Mesendoderm (in vitro differentiated cells): ENCODE measurements around the gene TRIM37.

ENCODE experiments used
- DNase-seq: peaks from one replicate; pipeline ENCODE4 v3.0.0; 2013
- H2AK5ac ChIP-seq: 2 replicates; pipeline ENCODE4 v1.6.1; 2013; ENCODE audit warnings: low read length, inconsistent platforms
- H2BK120ac ChIP-seq: 2 replicates; pipeline ENCODE4 v1.6.1; 2013; ENCODE audit warnings: low read depth, mild to moderate bottlenecking, low read length, moderate library complexity, mixed read lengths
- H2BK15ac ChIP-seq: replicated peaks from 2 replicates; pipeline ENCODE4 v1.6.1; 2013; ENCODE audit warnings: low read depth, mild to moderate bottlenecking, moderate library complexity
- H2BK5ac ChIP-seq: 2 replicates; pipeline ENCODE4 v1.6.1; 2013; ENCODE audit warnings: low read length, inconsistent platforms
- H3K18ac ChIP-seq: 2 replicates; pipeline ENCODE4 v1.6.1; 2013; ENCODE audit warnings: mild to moderate bottlenecking, low read length, mixed read lengths
- H3K23ac ChIP-seq: one replicate; pipeline ENCODE4 v1.6.1; 2013; ENCODE audit warnings: low read length
- H3K27ac ChIP-seq: 2 replicates; pipeline ENCODE4 v1.5.1; 2013; ENCODE audit warnings: low read depth, mild to moderate bottlenecking, inconsistent platforms, low read length, moderate library complexity
- H3K27me3 ChIP-seq: 2 replicates; pipeline ENCODE4 v1.6.1; 2013; ENCODE audit warnings: low read length, control low read depth, mild to moderate bottlenecking, inconsistent platforms; ENCODE audit not compliant: insufficient read depth, poor library complexity
- H3K36me3 ChIP-seq: 2 replicates; pipeline ENCODE4 v1.6.1; 2013; ENCODE audit warnings: low read length, inconsistent platforms; ENCODE audit not compliant: control insufficient read depth, insufficient read depth
- H3K4ac ChIP-seq: one replicate; pipeline ENCODE4 v1.6.1; 2013; ENCODE audit warnings: low read depth, mild to moderate bottlenecking, low read length, moderate library complexity
- H3K4me1 ChIP-seq: 2 replicates; pipeline ENCODE4 v1.6.1; 2013; ENCODE audit warnings: low read depth, low read length, inconsistent platforms; ENCODE audit not compliant: control insufficient read depth
- H3K4me2 ChIP-seq: 2 replicates; pipeline ENCODE4 v1.6.1; 2013; ENCODE audit warnings: low read length
- H3K4me3 ChIP-seq: 2 replicates; pipeline ENCODE4 v1.5.1; 2013; ENCODE audit warnings: mild to moderate bottlenecking, low read length
- H3K56ac ChIP-seq: one replicate; pipeline ENCODE4 v1.6.1; 2013; ENCODE audit warnings: low read length
- H3K79me1 ChIP-seq: 2 replicates; pipeline ENCODE4 v1.6.1; 2013; ENCODE audit warnings: low read length, inconsistent platforms
- H3K79me2 ChIP-seq: 2 replicates; pipeline ENCODE4 v1.6.1; 2013; ENCODE audit warnings: mild to moderate bottlenecking, low read length; ENCODE audit not compliant: control insufficient read depth, insufficient read depth
- H3K9ac ChIP-seq: 2 replicates; pipeline ENCODE4 v1.6.1; 2013; ENCODE audit warnings: low read length, inconsistent platforms
- H4K5ac ChIP-seq: one replicate; pipeline ENCODE4 v1.6.1; 2013; ENCODE audit warnings: low read length
- H4K8ac ChIP-seq: one replicate; pipeline ENCODE4 v1.6.1; 2013; ENCODE audit warnings: low read depth, mild to moderate bottlenecking, control low read depth, low read length, moderate library complexity
- WGBS: extraction: QIAGEN DNeasy Blood & Tissue Kit; methylation state at CpG from one replicate; pipeline ENCODE4 v1.1.7; 2013; ENCODE audit warnings: low lambda C conversion rate, missing lambda C conversion rate; ENCODE audit not compliant: insufficient coverage; ENCODE audit errors: extremely low coverage; 5-methylcytosine and 5-hydroxymethylcytosine counted together

Gene TRIM37

DNA sequence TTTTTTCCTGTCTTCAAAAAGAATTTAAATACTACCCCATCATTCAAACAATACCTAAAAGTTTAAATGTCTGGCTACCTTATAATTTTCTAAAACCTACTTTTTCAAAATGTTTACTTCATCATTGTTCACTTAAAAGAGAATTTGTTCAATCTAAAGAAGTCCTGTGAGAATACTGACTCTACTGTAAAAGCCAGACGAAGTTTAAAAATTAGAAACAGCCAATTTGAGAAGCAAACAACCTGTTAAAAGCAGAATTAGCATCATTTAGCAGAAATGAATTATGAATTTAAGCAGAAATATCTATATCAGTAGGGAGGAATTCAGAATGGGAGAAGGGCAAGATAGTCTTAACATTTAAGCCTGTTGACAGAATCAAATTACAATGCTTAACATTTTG is 46.2 kb upstream of the TRIM37 start:
- no peak overlapping the region for H4K5ac ChIP-seq
- H3K9ac ChIP-seq = no peak overlapping the region
- no peak overlapping the region for H3K23ac ChIP-seq
- no peak overlapping the region for H2BK15ac ChIP-seq
- peaks cover 7% of the 10 kb centered on the region for H3K79me1 ChIP-seq
- H2BK120ac ChIP-seq = no peak overlapping the region
- no peaks in the 10 kb centered on the region for H3K36me3 ChIP-seq
- no peak overlapping the region for H3K27ac ChIP-seq
- no peak for DNase-seq
- no peak overlapping the region for H4K8ac ChIP-seq
- no peak overlapping the region for H2BK5ac ChIP-seq
- H3K18ac ChIP-seq = no peak overlapping the region
- H3K79me2 ChIP-seq = peaks cover 57% of the 10 kb centered on the region
- H3K27me3 ChIP-seq = no peaks in the 10 kb centered on the region
- H2AK5ac ChIP-seq = no peak overlapping the region
- H3K4me2 ChIP-seq = no peak overlapping the region
- no CpG with 5 or more reads among the region's 1 CpG for WGBS
- H3K4me3 ChIP-seq = no peak overlapping the region
- no peak overlapping the region for H3K4ac ChIP-seq
- H3K56ac ChIP-seq = no peak overlapping the region
- peaks cover 2% of the 10 kb centered on the region for H3K4me1 ChIP-seq

DNA sequence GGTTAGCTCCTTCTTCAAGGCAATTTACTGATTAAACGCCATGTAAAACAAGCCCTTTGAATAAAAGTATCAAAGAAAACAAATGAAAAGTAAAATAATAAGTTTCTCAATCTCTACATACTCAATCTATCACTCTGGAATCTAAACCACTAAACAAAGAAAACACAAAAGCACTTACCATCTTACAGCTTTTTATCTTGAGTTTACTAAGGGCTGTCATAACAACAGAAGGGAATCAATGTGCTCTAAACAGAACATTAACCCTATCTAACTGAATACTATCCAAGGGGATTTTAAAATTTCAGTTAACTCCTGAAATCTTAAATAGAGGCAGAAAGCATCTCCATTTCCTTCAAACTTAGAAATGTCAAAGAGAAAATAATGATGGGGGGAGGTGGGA is 44.9 kb upstream of the TRIM37 start:
- H3K79me1 ChIP-seq = peaks cover 7% of the 10 kb centered on the region
- peaks cover 2% of the 10 kb centered on the region for H3K4me1 ChIP-seq
- H2BK120ac ChIP-seq = no peak overlapping the region
- H3K27ac ChIP-seq = no peak overlapping the region
- H2BK15ac ChIP-seq = no peak overlapping the region
- H3K79me2 ChIP-seq = peaks cover 61% of the 10 kb centered on the region
- no peaks in the 10 kb centered on the region for H3K27me3 ChIP-seq
- no peak overlapping the region for H3K4ac ChIP-seq
- no peak overlapping the region for H4K8ac ChIP-seq
- no peak overlapping the region for H4K5ac ChIP-seq
- H3K9ac ChIP-seq = no peak overlapping the region
- H3K4me2 ChIP-seq = no peak overlapping the region
- H2BK5ac ChIP-seq = no peak overlapping the region
- no peak overlapping the region for H3K18ac ChIP-seq
- DNase-seq = peak; percentile 16
- no peak overlapping the region for H3K23ac ChIP-seq
- no peak overlapping the region for H3K4me3 ChIP-seq
- H3K36me3 ChIP-seq = no peaks in the 10 kb centered on the region
- no CpG with 5 or more reads among the region's 1 CpG for WGBS
- H3K56ac ChIP-seq = no peak overlapping the region
- H2AK5ac ChIP-seq = no peak overlapping the region

DNA sequence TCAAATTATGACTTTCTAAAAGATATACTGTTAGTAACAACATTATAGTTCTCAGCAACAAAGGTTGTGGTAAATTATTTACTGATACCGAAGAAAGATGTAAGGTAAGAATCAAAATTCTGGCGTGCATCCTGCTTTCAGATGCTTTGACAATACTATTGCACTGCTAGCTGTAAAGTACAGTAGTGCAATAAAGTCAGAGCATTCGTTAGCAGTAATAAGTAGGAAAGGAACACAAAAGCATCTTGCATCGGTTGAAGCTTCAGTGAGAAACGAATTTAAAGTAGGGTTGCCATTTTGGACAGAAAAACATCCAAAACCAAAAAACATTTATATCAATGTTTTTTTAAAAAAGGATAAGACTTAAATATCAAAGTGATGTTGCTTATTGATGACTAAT is 44.3 kb upstream of the TRIM37 start:
- no peaks in the 10 kb centered on the region for H3K36me3 ChIP-seq
- H4K5ac ChIP-seq = no peak overlapping the region
- no peak overlapping the region for H2BK120ac ChIP-seq
- no peak overlapping the region for H3K4ac ChIP-seq
- no peak overlapping the region for H4K8ac ChIP-seq
- H3K4me3 ChIP-seq = no peak overlapping the region
- H3K79me2 ChIP-seq = peaks cover 62% of the 10 kb centered on the region
- H3K27ac ChIP-seq = no peak overlapping the region
- no peak overlapping the region for H3K56ac ChIP-seq
- H3K4me2 ChIP-seq = no peak overlapping the region
- DNase-seq = no peak
- H3K79me1 ChIP-seq = peaks cover 7% of the 10 kb centered on the region
- no CpG with 5 or more reads among the region's 5 CpGs for WGBS
- no peak overlapping the region for H3K23ac ChIP-seq
- no peak overlapping the region for H2AK5ac ChIP-seq
- no peak overlapping the region for H2BK5ac ChIP-seq
- H3K9ac ChIP-seq = peak overlapping the region; percentile 20
- no peaks in the 10 kb centered on the region for H3K27me3 ChIP-seq
- peaks cover 2% of the 10 kb centered on the region for H3K4me1 ChIP-seq
- H3K18ac ChIP-seq = no peak overlapping the region
- no peak overlapping the region for H2BK15ac ChIP-seq

DNA sequence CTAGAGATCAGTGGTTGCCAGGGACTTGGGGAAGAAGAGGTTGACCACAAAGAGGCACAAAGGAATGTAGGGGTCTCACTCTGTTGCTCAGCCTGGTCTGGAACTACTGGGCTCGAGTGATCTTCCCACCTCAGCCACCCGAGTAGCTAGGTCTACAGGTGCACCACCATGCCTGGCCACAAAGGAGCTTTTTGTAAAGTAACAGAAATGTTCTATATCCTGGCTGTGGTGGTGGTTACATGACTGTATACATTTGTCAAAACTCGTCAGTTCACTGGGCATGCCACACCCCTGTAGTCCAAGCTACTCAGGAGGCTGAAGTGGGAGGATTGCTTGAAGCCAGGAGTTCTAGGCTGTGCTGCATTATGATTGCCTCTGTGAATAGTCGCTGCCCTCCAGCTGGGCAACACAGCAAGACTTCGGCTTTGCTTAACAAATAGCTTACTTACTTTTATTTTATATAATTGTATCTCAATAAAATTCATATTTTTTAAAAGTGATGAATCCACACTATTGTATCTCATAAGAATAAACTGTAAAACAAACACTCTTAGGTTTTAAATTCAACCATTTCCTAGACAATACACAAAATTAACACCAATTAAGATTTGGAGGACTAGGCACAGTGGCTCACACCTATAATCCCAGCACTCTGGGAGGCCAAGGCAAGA is 43.3 kb upstream of the TRIM37 start:
- Histone ChIP-seq H3K9ac (no peak overlapping the region), H3K4me3 (no peak overlapping the region), H2BK15ac (no peak overlapping the region), H3K23ac (peak overlapping the region; percentile 12), H2BK120ac (no peak overlapping the region), H3K27ac (no peak overlapping the region), H3K4me2 (no peak overlapping the region), H3K56ac (no peak overlapping the region), H4K5ac (no peak overlapping the region), H3K79me1 (peaks cover 7% of the 10 kb centered on the region), H3K4ac (no peak overlapping the region), H3K18ac (no peak overlapping the region), H3K36me3 (no peaks in the 10 kb centered on the region), H2BK5ac (no peak overlapping the region), H3K27me3 (no peaks in the 10 kb centered on the region), H3K4me1 (peaks cover 2% of the 10 kb centered on the region), H3K79me2 (peaks cover 69% of the 10 kb centered on the region), H4K8ac (no peak overlapping the region), H2AK5ac (no peak overlapping the region)
- DNase-seq = no peak
- no CpG with 5 or more reads among the region's 5 CpGs for WGBS

DNA sequence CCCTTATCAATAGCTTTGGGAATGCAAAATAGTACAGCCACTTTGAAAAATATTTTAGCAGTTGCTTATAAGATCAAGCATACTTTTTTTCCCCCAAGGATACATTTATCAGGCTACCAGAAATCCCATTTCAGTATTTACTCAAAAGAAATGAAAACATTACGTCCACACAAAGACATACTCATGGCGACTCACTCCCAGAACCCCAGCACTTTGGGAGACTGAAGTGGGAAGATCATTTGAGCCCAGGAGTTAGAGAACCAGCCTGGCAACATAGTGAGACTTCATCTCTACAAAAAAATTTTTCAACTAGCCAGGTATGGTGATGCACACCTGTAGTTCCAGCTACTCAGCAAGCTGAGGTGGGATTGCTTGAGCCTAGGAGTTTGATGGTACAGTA is 42.4 kb upstream of the TRIM37 start:
- no peak overlapping the region for H2BK5ac ChIP-seq
- WGBS = no CpG with 5 or more reads among the region's 2 CpGs
- DNase-seq = no peak
- peaks cover 2% of the 10 kb centered on the region for H3K4me1 ChIP-seq
- H3K79me1 ChIP-seq = peaks cover 7% of the 10 kb centered on the region
- H3K23ac ChIP-seq = no peak overlapping the region
- H3K36me3 ChIP-seq = no peaks in the 10 kb centered on the region
- H3K18ac ChIP-seq = no peak overlapping the region
- H3K4ac ChIP-seq = no peak overlapping the region
- H2AK5ac ChIP-seq = no peak overlapping the region
- H3K27me3 ChIP-seq = no peaks in the 10 kb centered on the region
- no peak overlapping the region for H3K27ac ChIP-seq
- no peak overlapping the region for H3K4me3 ChIP-seq
- no peak overlapping the region for H3K9ac ChIP-seq
- no peak overlapping the region for H2BK120ac ChIP-seq
- H3K79me2 ChIP-seq = peaks cover 74% of the 10 kb centered on the region
- H2BK15ac ChIP-seq = no peak overlapping the region
- H4K8ac ChIP-seq = no peak overlapping the region
- no peak overlapping the region for H3K4me2 ChIP-seq
- H4K5ac ChIP-seq = no peak overlapping the region
- H3K56ac ChIP-seq = no peak overlapping the region

DNA sequence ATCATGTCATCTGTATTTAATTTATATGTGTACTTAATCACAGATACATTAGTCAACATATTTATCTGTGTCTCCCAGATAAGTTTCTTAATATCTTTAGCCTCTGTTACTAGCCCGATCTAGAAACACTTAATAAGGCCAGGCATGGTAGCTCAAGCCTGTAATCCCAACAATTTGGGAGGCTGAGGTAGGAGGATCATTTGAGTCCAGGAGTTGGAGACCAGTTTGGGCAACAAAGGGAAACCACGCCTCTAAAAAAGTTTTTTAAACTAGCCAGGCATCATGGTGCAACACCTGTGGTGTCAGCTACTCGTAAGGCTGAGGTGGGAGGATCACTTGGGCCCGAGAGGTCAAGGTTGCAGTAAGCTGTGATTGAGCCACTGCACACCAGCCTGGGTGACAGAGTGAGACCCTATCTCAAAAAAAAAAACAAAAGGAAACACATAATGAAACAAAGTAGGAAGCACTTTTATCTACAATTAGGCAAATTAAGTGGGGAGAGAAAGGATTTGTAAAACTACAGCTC is 39.0 kb upstream of the TRIM37 start:
- Histone ChIP-seq H2BK5ac (no peak overlapping the region), H3K18ac (no peak overlapping the region), H3K27ac (no peak overlapping the region), H3K4ac (no peak overlapping the region), H3K27me3 (no peaks in the 10 kb centered on the region), H2AK5ac (no peak overlapping the region), H3K36me3 (no peaks in the 10 kb centered on the region), H3K4me1 (no peaks in the 10 kb centered on the region), H3K4me3 (no peak overlapping the region), H4K8ac (no peak overlapping the region), H3K4me2 (no peak overlapping the region), H3K9ac (no peak overlapping the region), H3K79me1 (peaks cover 9% of the 10 kb centered on the region), H3K56ac (no peak overlapping the region), H3K79me2 (peaks cover 70% of the 10 kb centered on the region), H4K5ac (no peak overlapping the region), H2BK15ac (no peak overlapping the region), H2BK120ac (no peak overlapping the region), H3K23ac (no peak overlapping the region)
- no peak for DNase-seq
- WGBS = no CpG with 5 or more reads among the region's 4 CpGs
